HT1080 (cell line): Measurements from ENCODE around the gene FAM221B. TPM values are rescaled to one million over a fixed set of nuclear protein-coding genes. Genes with fewer than 3 reads are reported as not detected.

ENCODE experiments used
- DNase-seq: peaks from one replicate; pipeline ENCODE4 v3.0.0-alpha.2; 2015; ENCODE audit warnings: low read depth
- small RNA-seq: library from RNA; depleted of rRNA; stranded (forward); fragments of <200 nt; gene quantifications from one replicate; pipeline ENCODE3, GENCODE V24; 2014
- total RNA-seq: library from RNA; depleted of rRNA; stranded (reverse); fragments of >200 nt; shearing (Covaris generic); gene quantifications from 2 replicates; pipeline ENCODE4 v1.2.3, GENCODE V29; 2014; rRNA removed

FAM221B gene
- total RNA-seq, 1 experiment from 2014 or later: not detected

DNA sequence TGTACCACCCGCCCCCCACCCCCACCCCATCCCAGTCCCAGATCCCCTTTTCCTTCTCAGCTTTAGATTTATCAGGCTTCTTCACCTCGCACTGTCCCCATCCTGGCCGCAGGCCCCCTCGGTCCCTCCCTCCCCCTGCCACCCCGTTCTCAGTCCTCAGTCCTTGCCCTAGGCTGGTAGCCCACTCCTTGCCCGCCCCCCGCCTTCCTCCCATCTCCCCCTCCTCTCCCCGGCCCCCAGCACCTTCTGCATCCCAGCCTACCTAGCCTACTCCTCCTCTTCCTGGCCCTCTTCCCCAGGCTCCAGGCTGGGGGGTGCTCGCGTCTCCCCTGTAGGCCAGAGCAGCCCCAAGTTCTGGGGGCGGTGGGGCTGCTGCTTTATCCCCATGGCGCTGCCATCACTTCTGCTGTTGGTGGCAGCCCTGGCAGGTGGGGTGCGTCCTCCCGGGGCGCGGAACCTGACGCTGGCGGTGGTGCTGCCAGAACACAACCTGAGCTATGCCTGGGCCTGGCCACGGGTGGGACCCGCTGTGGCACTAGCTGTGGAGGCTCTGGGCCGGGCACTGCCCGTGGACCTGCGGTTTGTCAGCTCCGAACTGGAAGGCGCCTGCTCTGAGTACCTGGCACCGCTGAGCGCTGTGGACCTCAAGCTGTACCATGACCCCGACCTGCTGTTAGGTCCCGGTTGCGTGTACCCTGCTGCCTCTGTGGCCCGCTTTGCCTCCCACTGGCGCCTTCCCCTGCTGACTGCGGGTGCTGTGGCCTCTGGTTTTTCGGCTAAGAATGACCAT, 36.3 kb downstream of the FAM221B start:
- DNase-seq: no peak

DNA sequence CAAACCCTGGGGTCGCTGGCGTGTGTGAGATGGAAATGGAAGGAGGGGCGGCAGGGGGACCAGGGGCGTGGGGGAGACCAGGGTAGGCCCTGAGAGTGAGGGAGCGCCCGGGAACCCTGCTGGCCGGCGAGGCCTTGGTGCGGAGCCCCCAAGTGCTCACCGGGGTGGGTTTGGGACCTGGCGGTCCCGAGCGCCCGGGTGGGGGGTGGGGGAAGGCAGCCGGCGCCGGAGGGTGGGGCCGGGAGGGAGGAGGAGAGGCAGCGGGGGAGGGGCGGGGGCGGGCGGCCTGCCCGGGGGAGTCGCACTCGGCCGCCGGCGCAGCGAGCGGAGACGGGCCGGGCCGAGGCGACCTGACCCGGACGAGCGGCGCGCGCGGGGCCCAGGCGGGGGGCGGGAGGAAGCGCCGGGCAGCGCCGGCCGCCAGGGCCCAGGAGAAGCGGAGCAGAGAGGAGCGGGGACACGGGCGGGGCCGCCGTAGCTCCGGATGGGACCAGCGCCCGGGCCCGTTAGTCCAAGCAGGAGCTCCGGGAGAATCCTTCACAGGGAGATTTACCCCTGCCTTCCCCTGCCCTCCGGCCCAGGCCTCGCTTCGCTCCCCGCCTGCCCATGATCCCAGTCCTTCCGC, 37.1 kb downstream of the FAM221B start, which contains the start of gene NPR2:
NPR2 (plus strand) TSS at position 295 of the 625 bp plus-strand sequence. CDS start 818 bp downstream, outside the sequence.
- no peak for DNase-seq

DNA sequence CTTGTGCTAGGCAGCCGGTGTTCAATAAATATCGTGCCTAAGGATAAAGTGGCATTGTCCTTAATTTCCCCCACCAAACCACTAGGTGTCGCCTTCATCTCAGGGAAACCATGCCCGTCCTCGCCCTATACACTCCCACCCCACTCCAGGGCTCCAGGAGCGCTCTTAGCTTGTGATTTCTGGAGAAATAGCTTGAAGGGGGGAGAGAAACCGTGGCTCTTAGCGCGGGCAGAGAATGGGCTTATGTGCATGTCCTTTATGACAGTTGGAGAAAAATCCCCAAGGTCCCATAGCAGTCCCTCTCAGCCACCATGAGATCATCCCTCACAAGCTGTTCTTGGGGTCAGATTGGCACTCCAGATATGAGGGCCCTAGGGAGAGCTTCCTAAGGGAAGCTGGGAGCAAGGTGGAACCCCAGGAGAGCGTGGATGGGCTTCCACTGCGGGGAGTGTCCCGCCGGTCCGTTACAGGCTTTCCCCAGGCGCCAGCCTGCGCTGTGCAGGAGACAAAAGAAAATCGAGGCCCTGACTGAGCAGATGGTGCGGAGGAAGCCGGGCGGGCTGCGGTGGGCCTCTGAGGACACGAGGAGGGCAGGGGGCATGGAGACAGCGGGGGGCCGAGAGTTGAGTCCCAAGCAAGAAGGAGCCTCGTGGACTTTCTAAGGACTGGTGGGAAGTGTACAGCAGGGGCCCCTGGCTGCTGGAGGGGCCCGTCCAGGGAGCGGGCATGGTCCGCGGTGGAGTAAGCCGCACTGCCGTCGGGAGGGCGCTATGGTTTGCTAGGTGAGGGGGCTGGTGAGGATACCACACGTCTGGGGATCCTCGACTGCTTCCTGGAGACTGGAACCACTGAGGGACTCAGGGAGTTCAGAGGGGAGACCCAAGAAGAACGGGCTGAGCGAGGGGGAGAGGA, 37.9 kb downstream of the FAM221B start:
- DNase-seq: peak; percentile 77

DNA sequence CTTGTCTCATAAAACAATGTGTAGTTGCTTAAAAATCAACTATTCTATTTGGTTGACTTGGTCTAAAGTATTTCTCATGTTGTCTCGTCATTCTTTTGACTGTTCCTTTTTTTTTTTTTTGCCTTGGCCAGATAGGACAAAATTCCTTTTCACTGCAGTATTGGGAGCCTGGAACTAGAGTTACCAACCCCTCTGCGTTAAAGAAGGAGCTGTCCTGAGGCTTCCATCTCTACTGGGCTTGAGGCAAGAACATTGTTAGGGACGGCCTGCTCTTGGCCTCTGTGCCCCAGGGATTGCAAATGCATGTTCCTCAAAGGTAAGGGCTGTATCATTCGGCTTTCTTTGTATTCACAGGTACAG, 38.5 kb downstream of the FAM221B start:
- no peak for DNase-seq

DNA sequence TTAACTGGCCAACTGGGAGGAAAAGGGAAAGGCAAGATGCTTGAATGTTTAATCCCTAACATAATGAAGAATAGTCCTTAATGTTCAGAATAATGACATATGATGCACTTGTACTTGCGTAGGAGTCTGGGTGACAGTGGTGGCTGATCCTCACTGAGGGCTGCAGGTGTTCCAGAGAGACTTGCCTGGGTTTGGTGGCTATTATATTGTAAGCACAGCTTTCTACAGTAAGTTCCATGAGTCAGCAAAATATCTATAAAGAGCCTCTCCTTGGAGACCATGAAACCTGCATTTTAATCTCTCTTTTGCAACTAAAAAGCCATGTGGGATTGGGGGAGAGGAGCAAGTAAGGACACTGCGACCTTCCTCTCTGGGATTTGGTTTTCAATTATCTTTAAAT, 39.0 kb downstream of the FAM221B start:
- DNase-seq: no peak

DNA sequence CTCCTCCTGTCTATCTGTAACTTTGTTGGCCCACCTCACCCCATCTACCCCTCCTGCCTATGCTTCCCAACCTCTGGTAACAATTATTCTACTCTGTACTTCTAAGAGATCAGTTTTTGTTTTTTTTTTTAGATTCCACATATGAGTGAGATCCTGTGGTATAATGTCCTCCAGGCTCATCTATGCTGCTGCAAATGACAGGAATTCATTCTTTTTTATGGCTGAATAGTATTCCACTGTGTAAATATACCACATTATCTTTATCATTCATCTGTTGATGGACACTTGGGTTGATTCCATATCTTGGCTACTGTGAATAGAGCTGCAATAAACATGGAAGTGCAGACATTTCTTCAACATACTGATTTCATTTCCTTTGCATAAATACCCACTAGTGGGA, 45.1 kb downstream of the FAM221B start:
- DNase-seq: no peak

DNA sequence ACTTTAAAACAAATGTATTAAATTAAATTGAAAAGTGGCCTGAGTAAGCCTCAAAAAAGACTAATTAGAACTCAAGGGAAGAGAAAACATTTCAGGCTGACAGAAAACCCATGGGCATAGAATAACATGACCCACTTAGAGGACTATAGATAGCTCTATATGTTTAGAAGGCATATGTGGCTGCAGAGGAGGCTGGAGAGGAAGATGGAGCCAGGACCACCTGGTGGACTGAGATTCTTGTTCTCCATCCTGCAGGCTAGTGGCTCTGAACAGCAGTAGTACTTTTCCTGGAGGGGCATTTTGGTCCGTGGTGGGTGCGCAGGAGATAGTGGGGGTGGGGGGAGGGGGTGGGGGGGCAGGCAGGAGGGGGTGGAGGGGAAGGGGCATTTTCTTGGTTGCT, 47.5 kb downstream of the FAM221B start:
- DNase-seq: no peak

DNA sequence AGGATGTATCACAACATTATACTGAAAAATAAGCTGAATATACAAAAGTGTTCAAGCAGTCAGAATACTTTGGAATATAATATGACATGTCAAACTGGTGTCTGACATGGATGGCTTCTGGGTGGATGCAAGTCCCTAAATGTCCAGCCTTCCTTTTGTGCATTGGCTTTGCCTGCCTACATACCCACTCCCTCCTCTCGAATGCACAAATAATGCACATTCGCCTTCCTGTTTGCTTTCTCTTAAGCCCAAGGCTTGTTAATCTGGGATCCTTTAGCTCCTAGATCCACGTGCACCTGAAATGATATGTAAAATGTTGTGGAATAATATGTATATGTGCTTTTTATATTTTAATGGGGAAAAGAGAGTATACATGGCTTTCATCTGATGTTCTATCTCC, 50.0 kb downstream of the FAM221B start:
- DNase-seq: no peak

DNA sequence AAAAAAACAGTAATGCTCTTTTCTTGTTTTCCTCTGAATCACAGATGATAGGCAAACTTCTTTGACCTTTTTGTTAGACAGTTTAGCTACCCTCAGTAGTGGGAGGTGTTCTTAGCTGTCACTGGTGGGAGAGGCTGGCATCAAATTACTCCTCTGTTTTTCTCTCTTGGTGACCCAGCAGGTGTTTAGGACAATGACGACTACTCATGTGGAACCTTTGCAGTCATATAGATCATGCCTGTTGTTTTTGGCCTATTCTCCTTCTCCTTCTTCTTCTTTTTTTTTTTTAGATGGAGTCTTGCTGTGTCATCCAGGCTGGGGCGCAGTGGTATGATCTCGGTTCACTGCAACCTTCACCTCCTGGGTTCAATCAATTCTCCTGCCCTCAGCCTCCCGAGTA, 52.5 kb downstream of the FAM221B start:
- DNase-seq: no peak

DNA sequence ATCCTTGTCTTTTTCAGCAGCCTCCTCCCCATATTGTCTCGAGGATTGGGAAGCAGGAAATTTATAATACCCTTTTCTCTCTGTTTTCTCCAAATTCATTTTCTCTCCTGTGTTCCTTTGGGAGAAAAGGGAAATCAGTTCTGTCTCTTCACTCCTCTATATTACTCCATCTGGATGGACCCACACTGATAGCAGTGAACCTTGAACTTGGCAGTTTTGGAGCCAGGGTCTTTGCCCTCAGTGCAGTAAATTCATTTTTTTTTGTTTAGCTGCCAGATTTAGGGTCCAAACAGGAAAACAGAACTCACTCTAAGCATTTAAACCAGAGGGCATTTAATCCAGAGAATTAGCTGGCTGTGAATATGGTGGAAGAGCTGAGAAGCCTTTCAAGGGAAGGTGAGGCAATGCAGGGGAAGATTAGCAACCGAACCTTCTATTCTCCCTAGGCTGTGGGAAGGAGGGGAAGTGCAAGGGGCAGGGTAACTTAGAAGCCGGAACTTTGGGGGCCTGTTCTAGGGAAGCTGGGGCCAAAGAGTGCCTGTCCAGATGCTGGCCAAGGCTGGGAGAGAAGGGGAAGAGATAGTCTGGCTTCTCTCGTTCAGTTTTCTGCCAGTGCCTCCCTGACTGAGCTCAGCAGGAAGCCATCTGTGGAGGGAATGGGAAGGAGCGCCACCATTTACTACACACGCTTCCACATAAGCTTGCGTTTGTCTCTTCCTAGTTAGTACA, 53.5 kb downstream of the FAM221B start:
- DNase-seq: no peak

DNA sequence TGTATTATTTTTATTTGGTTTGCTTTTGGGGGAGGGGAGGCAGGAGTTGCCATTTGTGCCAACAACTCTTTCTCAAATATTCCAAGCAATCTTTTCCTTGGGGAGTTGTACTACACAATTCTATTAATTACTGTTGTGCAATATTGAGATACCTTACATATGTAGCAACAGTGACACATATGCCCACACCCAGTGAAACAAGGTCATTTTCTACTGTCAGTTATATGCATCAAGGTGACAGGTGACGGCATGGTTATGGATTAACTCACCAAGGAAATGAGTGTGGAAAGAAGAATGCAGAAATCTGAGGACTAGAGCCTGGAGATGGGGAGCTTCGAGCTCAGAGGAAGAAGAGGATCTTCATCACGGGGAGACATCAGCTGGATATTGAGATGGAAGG, 56.6 kb downstream of the FAM221B start:
- DNase-seq: peak; percentile 47

DNA sequence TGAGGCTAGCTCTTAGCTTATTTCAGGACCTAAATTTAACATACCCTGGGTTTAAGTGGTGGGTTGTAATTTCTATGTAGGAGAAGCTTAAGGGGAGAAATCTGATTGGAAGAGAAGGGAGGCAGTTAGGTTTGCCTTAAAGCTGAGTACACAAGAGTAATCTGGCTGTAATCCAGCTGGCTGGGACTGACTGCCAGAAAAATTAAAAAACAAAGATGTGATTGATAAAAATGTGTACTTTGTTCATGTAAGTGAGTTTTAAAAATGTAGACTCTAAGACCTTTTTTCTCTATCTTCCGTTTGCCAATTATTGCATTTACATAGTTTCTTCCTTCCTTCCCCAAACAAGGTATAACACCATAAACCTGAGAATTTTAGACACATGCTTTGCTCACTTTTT, 57.0 kb downstream of the FAM221B start:
- no peak for DNase-seq

DNA sequence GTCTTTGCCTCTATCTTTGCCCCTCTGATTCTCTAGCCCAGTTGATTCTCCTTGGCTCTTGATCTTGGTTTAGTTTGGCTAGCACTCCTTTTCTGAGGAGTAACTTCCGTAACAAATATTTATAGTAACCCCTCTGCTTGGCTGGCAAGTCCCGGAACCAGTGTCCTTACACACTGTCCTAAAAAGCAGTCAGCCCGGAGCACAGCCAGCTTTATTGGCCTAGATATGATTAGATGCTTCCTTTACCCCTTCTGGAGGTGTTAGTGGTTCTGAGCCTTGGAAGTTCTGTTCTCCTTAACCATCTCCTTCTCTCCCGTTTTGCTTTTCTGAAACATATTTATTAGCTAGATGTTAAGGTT, 57.5 kb downstream of the FAM221B start:
- no peak for DNase-seq

DNA sequence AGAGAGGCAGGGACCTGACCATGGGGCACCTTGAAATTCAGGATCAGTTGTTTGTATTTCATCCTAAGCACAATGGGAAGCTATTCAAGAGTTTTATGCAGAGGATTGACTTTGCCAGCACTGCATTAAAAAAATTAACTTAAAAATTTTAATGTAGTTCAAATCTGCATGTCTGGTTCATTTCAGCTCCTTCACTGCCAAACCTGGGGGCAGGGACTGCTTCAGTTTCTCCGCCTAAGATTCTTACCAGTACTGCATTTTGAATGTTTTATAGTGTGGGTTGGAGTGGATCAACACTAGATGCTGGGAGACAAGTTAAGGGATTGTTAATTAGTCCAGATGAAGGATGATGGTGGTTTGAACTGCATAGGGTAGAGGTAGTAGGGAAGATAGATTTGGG, 58.8 kb downstream of the FAM221B start:
- DNase-seq: no peak

DNA sequence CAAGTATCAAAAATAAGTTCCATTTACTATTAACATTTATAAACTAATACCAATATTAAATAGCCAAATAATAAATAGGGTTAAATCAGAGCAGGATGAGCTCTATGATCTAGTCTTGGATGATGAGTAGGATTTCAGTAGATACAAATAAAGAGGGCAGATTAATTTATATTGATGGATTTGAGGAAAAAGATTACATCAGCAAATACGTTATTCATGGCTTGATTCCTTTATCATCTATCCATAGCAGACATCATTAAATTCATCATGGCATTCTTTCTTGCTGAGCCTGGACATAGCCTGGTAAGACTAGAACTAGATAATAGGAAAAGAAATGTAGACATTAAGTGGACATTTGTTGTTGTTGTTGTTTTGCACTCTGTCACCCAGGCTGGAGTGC, 61.1 kb downstream of the FAM221B start:
- no peak for DNase-seq

DNA sequence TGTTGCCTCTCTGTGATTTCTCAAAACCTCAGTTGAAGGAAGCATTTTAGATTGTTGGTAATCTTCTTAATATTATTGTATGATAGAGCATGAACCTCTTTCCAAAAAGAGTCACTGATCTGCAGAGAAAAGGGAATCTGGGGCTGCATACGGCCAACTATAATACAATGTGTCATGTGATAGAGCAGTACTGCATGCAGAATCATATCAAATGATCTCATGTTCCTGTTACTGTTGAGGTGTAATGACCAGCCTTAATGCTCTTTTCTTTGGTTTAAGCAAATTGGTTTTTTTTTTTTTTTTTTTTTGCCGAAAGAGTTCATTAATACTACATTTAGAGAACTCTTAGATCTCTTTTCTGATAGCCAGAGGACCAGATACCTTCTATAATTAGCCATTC, 61.5 kb downstream of the FAM221B start:
- DNase-seq: no peak

Small RNAs within 50 kb of the gene (small RNA-seq; reads per million reads assigned to genes)
- not detected for gene HINT2

Other genes starting within 250 kb of the FAM221B start
- gene TESK1, start 223.5 kb downstream of the FAM221B start, total RNA-seq: 5.4 and 9.2 TPM in 2 replicates
- 0.27 TPM in 1 of 2 replicates, not detected in the other for gene CD72, start 210.3 kb downstream of the FAM221B start, total RNA-seq
- not detected in 2 replicates for gene SIT1, start 177.8 kb downstream of the FAM221B start, total RNA-seq
- gene RMRP, start 170.7 kb downstream of the FAM221B start, total RNA-seq: 6,816 and 22,210 TPM in 2 replicates
- gene CCDC107, start 170.4 kb downstream of the FAM221B start, total RNA-seq: 9.2 and 9.3 TPM in 2 replicates
- 5.3 and 8.9 TPM in 2 replicates for gene ARHGEF39, start 163.5 kb downstream of the FAM221B start, total RNA-seq
- 0.33 and 0.55 TPM in 2 replicates for gene CA9, start 154.8 kb downstream of the FAM221B start, total RNA-seq
- gene TPM2, start 138.8 kb downstream of the FAM221B start, total RNA-seq: 405 and 411 TPM in 2 replicates
- 165 and 198 TPM in 2 replicates for gene TLN1, start 96.5 kb downstream of the FAM221B start, total RNA-seq
- gene CREB3, start 96.1 kb downstream of the FAM221B start, total RNA-seq: 42.1 and 44.1 TPM in 2 replicates
- gene GBA2, start 79.5 kb downstream of the FAM221B start, total RNA-seq: 39.2 and 41.6 TPM in 2 replicates
- gene RGP1, start 79.4 kb downstream of the FAM221B start, total RNA-seq: 15.8 and 22.1 TPM in 2 replicates
- gene MSMP, start 74.5 kb downstream of the FAM221B start, total RNA-seq: not detected in 2 replicates
- 6.9 and 8.6 TPM in 2 replicates for gene NPR2, start 37.1 kb downstream of the FAM221B start, total RNA-seq
- 0.26 and 1.0 TPM in 2 replicates for gene SPAG8, start 16.5 kb downstream of the FAM221B start, total RNA-seq
- gene HINT2, start 13.7 kb downstream of the FAM221B start, total RNA-seq: 72.7 and 81.8 TPM in 2 replicates
- gene TMEM8B, start 496 bp upstream of the FAM221B start, total RNA-seq: 0.20 and 0.95 TPM in 2 replicates
- gene OR13J1, start 41.7 kb upstream of the FAM221B start, total RNA-seq: not detected in 2 replicates
- 2.4 and 3.2 TPM in 2 replicates for gene HRCT1, start 77.5 kb upstream of the FAM221B start, total RNA-seq
- gene SPAAR, start 80.8 kb upstream of the FAM221B start, total RNA-seq: 0.05 and 0.23 TPM in 2 replicates
- gene OR2S2, start 129.4 kb upstream of the FAM221B start, total RNA-seq: 0.32 TPM in 1 of 2 replicates, not detected in the other
- 5.2 and 7.5 TPM in 2 replicates for gene RECK, start 208.2 kb upstream of the FAM221B start, total RNA-seq